Fibroblast of skin of abdomen (primary cell): ENCODE results near the gene CFDP1.
A peak's percentile ranks its signal among the peaks of the same experiment; 100 is the strongest.

Source experiments
- DNase-seq: peaks from one replicate; pipeline ENCODE4 v3.0.0-alpha.2; 2013

Gene CFDP1

DNA sequence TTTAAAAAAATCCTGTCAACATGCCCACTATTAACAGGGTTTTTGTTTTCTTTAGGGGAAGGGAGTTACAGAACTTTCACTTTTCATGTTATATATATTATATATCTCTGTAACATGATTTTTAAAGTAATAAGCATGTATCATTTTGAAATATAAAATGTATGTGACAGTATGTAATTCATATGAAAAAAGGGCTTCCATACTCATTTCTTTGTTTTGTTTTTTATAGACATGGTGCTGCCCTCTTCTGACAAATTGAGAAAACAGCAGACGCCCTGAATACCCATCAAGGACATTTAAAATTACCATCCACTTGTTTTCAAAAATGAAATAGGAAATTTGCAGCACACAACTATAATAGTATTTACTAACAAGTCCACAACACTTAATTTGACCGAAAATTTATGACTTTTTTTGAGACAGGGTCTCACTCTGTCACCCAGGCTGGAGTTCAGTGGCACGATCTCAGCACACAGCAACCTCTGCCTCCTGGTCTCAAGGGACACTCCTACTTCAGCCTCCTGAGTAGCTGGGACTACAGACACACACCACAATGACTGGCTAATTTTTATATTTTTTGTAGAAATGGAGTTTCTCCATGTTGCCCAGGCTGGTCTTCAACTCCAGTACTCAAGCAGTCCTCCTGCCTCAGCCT is 30.4 kb downstream of the CFDP1 start:
- peak; percentile 40 for DNase-seq

DNA sequence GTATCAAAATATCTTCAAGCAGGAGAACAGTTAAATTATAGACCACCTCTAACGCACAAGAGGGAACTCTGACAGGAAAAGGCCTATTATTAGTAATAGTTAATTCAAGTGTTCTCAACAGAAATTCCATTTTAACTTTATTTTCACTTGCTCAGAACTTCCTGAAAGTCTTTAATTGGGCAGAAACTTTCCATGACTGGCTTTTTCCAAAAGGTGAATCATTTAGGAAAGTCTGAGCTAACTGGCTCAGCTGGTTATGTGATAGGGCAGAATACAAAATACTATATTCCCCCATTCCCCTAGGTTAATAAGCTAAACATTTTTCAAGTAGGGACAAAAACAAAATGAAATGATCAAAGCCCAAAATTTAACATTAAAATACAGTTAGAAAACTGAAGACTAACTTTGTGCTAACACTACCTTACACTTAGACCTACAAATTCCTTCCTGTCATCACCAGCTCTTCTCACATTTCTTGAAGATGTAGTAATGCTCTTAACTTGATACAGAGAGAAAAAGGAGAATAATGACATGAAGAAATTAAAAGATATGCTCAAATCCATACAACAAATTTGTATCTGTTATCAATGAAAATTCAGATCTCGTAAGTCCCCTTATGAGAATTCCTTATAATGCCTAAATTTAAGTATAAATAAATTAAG is 31.0 kb downstream of the CFDP1 start:
- peak; percentile 69 for DNase-seq

DNA sequence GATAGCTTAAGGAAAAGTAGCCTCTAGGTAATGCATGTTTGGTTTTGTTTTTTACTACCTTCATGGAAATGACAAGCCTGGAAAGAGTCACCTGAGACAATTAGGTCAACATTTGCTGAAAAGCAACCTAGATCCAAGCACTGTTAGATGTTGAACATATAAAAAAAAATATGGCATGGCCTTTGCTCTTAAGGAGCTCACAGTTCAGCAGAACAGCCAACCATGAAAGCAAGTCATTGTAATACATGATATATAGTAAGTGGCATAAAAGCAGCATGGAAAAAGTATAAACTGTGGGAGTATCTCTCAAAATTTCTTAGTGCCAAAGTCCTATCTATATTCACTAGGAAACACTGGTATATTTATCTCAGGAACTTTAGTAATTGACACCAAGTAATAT is 31.6 kb downstream of the CFDP1 start:
- no peak for DNase-seq

DNA sequence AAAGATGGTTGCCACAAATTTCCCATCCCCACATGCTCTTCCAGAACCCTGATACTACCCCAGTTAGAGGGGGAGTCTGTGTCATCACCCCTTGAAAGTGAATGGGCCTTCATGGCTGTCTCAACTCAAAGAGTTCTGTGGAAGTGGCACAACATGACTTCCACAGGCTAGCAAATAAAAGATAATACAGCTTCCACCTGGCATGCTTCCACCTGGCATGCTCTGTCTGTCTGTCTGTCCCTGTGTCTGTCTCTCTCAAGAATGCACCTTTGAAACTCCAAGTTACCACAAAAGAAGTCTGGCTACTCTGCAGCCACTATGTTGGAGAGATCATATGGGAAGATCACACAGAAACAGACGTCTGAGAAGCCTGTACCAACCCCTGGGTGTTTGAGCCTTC is 35.0 kb downstream of the CFDP1 start:
- DNase-seq: no peak

DNA sequence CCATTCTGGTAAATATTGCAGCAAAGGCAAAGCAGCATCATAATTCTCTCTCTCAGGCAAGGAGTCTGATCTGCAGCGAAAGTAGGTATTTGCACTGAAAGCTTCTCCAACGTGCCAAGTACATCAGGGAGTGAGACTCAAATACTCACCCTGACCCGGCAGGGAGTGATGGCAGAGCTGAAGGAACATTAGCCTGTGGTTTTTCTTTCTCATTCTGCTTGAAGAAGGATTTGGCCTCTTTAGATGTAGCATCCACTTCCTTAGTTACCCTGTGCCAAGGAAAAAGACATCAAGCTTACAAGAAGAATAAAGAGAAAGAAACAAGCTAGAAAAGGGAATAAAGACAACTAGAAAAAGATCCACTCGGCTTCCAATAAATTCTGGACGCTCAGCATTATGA is 38.4 kb downstream of the CFDP1 start:
- DNase-seq: no peak

DNA sequence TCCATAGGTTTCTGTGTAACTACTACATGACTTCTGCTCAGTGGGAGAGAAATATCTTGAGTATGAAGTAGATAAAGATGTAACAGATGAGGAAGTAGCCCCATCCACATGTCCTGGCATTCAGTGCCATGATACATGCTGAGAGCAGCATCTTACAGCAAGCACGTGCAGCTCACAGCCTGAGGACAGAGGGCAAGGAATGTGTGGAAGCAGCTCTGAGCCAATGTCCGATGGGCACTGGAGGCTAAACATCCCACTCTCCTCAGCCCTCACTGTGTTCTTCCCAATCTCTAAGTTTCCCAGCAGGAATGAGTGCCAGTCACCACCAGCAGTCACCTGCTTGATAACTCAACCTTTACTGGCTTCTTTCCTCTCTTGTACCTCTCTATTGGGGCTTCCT is 40.4 kb downstream of the CFDP1 start:
- DNase-seq: no peak

DNA sequence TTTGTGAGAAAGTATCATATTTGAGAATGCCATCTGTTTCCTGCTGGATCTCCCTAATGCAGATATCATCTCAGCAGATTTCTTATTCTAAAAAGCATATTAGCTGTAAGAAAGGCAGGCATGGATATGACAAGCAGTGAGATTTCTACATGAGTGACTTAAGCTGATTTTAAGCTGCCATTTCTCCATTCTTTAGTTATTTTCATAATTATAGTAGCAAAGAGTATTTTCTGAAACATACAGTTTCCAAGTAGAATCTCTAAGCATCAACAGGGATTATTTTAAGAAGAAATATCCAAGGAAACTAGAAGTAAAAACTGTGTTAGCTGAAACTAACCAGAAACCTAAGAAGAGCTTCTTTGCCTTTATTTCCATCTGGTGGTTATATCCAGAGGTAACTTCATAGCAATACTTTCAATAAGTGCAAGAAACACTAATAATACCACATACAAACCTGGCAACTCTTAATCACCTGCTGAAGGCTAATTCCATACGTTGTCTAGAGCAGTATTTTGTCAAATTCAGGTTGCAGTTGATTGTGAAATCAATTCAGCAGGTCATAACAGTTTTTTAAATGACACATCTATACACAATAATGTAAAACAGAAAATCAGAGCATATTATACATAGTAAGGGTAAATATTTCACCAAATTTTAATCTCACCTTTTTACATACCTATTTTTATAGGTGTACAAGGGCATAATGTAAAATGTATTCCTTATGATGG is 42.2 kb downstream of the CFDP1 start:
- no peak for DNase-seq

DNA sequence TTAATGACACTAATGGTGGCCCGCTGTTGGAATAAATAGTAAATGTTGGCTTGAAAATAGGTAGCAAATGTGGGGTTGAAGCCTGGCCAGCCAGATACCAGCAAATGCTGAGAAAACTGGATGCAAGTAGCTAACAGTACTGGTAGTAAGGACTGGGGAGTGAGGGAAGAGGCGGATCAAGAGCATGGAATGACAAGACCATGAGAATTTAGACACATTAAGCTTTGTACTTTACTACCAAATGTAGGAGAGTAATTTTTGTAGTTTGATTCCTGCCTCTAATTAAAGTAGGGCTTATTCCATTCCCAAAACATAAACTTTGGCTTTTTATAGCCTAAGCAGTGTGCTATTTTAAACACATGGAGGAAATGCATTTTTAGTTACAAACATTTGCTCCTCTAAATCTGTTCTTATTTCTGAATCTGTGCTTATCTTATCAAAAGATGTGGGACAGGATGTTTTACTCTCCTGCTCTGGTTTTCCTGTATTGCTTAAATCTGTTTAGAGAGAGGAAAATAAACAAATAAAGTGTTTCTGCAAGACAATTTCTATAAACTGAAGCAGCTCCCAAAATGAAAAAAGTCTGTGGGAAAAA is 44.1 kb downstream of the CFDP1 start:
- no peak for DNase-seq

DNA sequence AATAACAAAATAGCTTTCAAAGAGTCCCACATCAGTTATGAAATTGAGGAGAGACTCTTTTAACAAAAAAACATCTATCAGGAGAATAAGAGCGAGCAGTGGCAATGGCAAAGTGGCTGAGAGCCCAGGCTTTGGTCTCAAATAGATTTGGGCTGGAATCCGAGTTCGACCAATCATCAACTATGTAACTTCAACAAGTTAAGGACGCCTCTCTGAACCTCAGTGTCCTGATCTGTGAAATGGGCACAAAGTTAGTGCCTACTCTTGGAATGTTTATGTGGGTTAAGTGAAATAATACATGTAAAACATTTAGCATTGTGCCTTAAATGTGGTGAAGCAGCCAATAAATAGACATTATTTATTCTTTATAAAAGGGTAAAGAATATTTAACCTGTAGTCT is 45.4 kb downstream of the CFDP1 start:
- no peak for DNase-seq

DNA sequence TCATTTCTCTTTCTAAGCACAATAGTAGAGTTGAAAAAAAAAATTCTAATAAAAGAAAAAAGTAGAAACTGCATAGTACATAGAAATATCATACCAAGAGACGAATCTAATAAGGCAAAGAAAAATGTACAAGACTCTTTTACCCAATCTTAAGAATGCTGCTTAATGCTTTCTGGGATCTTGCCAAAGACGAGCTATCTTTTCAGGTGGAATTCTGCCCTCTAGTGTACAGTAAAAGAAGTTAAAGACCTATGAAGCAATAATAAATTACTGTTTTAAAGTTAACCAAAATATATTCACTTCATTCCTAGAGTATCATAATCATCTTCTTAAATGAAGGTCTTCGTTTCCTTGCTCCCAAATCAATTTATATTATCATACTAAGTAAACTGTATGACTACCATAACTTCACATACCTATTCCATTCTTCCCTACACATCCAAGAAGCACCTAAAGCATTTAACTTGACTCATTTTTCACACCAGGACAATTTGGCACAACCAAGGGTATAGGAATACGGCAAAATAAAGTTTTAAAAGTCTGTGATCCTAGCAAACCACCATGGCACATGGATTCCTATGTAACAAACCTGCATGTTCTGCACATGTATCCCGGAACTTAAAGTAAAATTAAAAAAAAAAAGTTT is 47.7 kb downstream of the CFDP1 start:
- DNase-seq: peak; percentile 87

DNA sequence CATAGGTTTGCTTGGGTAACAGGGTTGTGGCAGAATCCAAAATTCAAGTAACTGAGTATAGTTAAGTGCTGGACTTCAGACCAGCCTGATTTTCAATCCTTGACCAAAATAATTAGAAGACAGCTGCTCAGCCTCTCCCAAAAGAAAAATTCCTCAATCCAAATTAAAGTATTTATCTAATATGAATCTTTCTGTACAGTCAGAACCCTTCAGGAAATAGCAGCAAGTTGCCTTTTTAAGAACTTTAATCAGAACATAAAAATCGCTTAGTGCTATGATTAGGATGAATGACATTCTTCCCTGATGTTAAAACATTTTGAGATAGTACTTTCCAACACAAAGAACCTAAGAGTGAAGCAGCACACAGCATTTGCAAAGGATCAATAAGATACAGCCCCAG is 50.2 kb downstream of the CFDP1 start:
- no peak for DNase-seq

DNA sequence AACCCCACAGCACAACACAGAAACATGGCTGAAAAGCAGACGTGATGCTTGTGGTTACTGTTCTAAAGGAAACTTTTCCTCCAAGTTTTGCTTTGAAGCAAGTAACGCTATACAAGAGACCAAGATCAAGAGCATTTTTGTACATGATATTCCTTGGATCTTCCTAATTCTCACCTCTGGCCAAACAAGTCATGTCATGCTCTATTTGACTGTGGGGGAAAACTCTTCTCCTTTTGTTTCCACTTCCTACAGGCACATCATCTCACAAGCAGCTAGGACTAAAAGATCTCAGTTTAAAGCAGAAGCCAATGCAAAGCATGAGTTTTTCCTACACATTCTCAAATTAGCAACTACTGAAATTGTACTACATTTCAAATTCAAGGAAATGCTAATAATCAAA is 50.7 kb downstream of the CFDP1 start:
- DNase-seq: no peak

DNA sequence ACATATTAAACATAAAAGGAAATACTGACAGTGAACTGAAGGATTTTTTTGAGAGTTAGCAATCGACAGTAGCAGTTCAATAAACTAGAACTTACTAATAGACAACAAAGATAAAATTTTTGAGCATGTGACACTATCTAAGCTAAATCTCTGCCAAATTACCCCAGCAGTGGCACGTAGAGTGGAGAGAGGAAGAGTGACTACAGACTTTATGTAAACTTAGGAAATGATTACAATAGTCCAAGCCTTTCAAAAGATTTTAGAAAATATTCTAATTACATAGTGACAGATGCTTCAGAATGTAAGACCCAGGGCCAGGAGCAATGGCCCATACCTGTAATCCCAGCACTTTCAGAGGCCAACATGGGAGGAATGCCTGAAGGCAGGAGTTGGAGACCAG is 52.4 kb downstream of the CFDP1 start:
- DNase-seq: no peak

DNA sequence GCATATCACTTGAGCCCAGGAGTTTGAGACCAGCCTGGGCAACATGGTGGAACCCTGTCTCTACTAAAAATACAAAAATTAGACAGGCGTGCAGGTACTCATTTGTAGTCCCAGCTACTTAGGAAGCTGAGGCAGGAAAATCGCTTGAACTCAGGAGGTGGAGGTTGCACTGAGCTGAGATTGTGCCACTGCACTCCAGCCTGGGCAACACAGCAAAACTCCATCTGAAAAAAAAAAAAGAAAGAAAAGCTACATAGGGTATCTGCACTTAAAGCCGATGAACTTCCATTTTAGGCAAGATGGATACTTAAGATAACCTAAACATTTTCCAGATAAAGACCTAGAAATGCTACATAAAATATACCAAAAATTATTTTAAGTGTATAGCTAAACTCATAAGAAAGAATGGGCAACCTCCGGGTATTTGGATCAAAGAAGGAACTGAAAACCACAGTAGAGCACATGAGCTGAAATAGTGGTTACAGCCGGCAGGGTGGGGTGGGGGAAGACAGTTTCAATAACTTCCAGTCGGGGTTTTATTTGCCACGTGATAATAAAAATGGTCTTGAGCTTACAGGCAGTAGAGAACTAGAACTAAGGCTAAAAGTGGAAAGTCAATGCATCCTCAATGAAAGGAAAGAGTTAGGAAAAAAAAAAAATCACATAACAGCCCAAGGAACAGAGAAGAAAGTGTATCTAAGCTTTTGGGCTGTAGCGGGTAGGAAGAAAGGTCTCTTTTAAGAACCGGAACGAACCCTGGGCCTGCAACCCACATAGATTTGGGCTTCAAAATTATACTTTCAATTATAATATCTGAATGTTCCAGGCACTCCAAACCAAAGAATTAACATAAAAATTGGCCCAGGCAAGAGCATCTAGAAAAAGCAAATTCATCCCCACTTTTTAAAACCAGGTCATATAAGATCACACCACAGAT is 53.1 kb downstream of the CFDP1 start:
- DNase-seq: no peak

DNA sequence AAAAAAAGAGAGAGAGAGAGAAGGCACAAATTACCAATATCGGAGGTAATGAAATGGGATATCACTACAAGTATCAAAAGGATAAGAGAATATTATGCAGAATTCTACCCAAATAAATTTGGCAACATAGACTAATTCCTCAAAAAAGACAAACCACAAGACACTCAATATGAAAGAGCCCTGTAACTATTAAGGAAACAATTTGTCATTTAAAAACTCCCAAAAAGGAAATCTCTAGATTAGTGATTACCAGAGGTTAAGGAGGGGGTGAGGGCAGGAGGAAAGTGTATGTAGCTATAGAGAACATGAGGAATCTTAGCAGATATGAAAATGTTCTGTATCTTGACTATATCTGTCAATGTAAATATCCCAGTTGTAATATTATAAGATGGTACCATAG is 54.0 kb downstream of the CFDP1 start:
- DNase-seq: no peak

DNA sequence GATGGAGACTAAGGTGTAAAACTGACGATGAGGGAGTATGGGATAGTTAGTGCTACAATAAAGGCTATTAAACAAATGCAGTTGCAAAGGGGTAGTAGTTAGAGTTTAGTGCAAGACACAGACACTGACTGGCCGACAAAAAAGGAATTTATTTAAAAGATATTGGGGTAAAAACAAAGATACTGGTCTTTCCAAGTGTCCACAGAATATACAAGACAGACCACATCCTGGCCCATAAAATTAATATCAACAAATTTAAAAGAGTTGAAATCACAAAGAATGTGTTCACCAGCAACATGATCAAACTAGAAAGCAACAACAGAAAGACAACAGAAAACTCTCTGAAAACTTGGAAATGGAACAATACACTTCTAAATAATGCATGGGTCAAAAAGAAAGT is 54.7 kb downstream of the CFDP1 start:
- DNase-seq: no peak

DNA sequence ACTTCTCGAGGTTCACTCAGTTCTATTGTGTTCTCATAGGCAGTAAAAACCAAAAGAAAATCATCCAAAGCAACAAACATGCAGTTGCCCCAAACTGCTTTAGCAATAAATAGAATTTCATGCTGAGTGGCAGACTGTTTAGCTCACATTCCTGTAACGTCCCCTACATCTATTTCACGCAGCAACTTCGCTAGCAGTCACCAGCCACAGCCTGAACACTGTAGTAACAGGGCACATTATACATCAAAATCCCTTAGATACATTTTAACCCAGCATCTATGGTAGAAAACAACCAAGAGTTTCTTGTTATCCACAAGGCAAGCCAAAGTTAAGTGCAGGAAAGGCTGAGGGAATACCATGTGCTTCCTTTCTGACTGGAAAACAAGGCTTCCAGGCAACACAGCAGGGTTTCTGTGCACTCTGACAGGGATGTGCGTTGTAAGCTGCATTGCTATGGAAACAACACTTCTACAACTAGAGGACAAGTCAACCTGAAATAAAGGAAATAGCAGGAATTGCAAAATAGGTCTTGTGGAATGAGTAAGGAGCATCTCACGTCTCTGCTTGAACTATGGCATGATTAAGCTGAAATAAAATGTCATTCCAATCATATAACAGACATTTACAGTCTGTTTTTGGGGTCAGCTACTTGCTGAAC is 55.4 kb downstream of the CFDP1 start:
- peak; percentile 96 for DNase-seq

DNA sequence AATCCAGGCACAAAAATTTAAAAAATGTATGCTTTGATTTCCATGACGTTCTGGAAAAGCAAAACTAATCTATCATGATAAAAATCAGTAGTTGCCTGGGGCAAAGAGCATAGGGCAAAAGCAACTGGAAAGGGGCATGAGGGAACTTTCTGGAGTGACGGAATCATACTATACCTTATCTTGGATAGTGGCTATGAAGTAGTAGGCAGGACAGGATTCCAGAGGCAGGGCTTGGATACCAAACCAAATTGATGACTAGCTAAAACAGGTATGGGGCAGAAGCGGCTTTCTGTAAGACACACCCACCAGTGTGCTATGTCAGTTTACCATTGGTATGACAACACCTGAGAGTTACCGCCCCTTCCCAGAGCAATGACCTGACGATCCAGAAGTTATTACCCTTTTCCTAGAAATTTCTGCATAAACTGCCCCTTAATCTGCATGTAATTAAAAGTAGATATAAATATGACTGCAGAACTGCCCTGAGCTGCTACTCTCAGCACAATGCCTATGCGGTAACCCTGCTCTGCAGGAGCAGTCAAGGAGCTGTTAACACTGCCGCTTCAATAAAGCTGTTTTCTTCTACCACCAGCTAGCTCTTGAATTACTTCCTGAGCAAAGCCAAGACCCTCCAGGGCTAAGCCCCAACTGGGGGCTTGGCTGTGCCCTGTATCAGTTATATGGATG is 56.7 kb downstream of the CFDP1 start:
- no peak for DNase-seq

DNA sequence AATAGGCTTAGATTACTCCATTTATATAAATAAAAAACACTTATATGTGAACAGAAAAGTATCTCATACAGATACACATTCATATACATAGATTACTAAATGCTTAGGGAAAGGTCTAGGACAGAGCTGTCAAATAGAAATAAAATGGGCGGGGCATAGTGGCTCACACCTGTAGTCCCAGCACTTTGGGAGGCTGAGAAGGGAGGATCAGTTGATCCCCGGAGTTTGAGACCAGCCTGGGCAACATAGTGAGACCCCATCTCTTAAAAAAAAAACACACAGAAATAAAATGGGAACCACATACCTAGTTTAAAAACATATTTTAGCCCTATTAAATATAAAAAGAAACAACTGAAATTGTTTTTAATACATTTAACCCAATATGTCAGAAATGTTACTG is 58.9 kb downstream of the CFDP1 start:
- DNase-seq: no peak

DNA sequence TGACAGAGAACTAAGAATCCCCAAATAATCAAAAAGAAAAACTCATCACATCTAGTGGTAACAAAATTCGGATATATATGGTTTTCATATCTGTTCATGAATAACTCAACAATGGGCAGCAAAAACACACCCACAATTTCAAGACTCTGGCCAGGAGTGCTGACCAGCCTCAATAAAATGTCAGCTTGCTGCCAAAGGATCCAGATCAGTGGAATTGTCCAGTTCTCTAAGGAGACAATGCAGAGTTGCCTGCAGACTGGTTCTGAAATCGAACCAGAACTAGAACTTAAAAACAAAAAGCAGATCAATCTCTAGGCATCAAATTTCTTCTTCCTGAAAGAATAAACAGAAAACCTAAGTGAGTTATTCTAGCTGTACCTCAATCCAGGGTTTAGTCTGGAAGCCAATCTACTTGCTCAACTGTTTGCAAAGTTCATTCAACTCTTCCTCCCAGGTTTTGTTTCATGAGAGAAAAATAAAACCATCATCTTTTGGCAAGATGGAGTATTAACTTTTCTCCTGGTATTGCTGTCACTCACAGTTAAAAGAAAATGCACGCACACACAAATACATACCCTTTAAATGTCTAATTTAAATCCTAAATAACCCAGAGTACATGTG is 61.0 kb downstream of the CFDP1 start:
- peak; percentile 10 for DNase-seq
